EH (cell line): ENCODE results near the gene DHRS9.
A peak's percentile ranks its signal among the peaks of the same experiment; 100 is the strongest.
"Not testable (repeated sequence)": the region's sequence is repeated elsewhere in the genome, so short reads cannot be mapped to it uniquely, and the experiment has no call there.

Experiments used
- DNase-seq: peaks from one replicate; pipeline ENCODE4 v3.0.0-alpha.2; 2015; ENCODE audit warnings: low read depth

The DHRS9 gene

GRCh38 chr2:169069341-169069740 is at the start of gene DHRS9:
DHRS9 (plus strand) TSS chr2:169069563; CDS start chr2:169081582, 12,019 bp downstream.
- peak; percentile 48 for DNase-seq

- DNase-seq: no peak
Observed at GRCh38 chr2:169023161-169023560, 46.2 kb upstream of the DHRS9 start.

GRCh38 chr2:169026056-169026455 is 43.3 kb upstream of the DHRS9 start:
- no peak for DNase-seq

GRCh38 chr2:169027234-169027633 is 42.1 kb upstream of the DHRS9 start:
- DNase-seq: no peak

GRCh38 chr2:169029341-169029740 is 40.0 kb upstream of the DHRS9 start:
- DNase-seq: no peak

GRCh38 chr2:169031202-169031601 is 38.2 kb upstream of the DHRS9 start, which contains the start of gene ABCB11:
ABCB11 (minus strand) TSS chr2:169031324; CDS start chr2:169018125, 13,199 bp downstream.
- no peak for DNase-seq

GRCh38 chr2:169034256-169034655 is 35.1 kb upstream of the DHRS9 start:
- no peak for DNase-seq

GRCh38 chr2:169034984-169035544 is 34.3 kb upstream of the DHRS9 start:
- DNase-seq: no peak

GRCh38 chr2:169035887-169036286 is 33.5 kb upstream of the DHRS9 start:
- DNase-seq: no peak

- DNase-seq: no peak
Observed at GRCh38 chr2:169036736-169037440, 32.5 kb upstream of the DHRS9 start.

- DNase-seq: peak; percentile 42
Observed at GRCh38 chr2:169038338-169038757, 31.0 kb upstream of the DHRS9 start.

- DNase-seq: no peak
Observed at GRCh38 chr2:169039702-169040101, 29.7 kb upstream of the DHRS9 start.

- no peak for DNase-seq
Observed at GRCh38 chr2:169041594-169041993, 27.8 kb upstream of the DHRS9 start.

- no peak for DNase-seq
Observed at GRCh38 chr2:169042856-169043255, 26.5 kb upstream of the DHRS9 start.

- DNase-seq: no peak
Observed at GRCh38 chr2:169046440-169047151, 22.8 kb upstream of the DHRS9 start.

- no peak for DNase-seq
Observed at GRCh38 chr2:169047256-169048250, 21.8 kb upstream of the DHRS9 start.

- no peak for DNase-seq
Observed at GRCh38 chr2:169049142-169049541, 20.2 kb upstream of the DHRS9 start.

- DNase-seq: no peak
Observed at GRCh38 chr2:169050476-169051240, 18.7 kb upstream of the DHRS9 start.

GRCh38 chr2:169054575-169054974 is 14.8 kb upstream of the DHRS9 start:
- not testable (repeated sequence) for DNase-seq

GRCh38 chr2:169064199-169064598 is 5.2 kb upstream of the DHRS9 start:
- DNase-seq: not testable (repeated sequence)

GRCh38 chr2:169065422-169065821 is 3.9 kb upstream of the DHRS9 start:
- no peak for DNase-seq
